Measurements from ENCODE around the gene CPXM2. TPM values are rescaled to one million over a fixed set of nuclear protein-coding genes. Genes with fewer than 3 reads are reported as not detected.

CPXM2 gene
- total RNA-seq, 2 donors from 2014 or later: 1.4 to 1.9 TPM

- no peak overlapping the region for H3K4me3 Mint-ChIP-seq
- H3K4me1 ChIP-seq (ENCODE audit: control insufficient read depth, insufficient read depth, low read length): no peaks in the 10 kb centered on the region
- 94 to 95% methylated on average over 6 to 9 of the region's 9 CpGs for WGBS, 2 experiments (ENCODE audit: insufficient coverage in 1 of 2, insufficient read length in 1 of 2)
- no peak overlapping the region for H3K27ac Mint-ChIP-seq
- no peaks in the 10 kb centered on the region for H3K36me3 ChIP-seq (ENCODE audit: control insufficient read depth, insufficient read depth, low read length)
- H3K4me3 ChIP-seq (ENCODE audit: low read length): no peak overlapping the region
- H3K9me3 Mint-ChIP-seq: no peaks in the 10 kb centered on the region
- H3K27me3 Mint-ChIP-seq (ENCODE audit: insufficient read depth): peaks cover 12% of the 10 kb centered on the region
- H3K9ac ChIP-seq (ENCODE audit: extremely low read depth, low read length, poor library complexity, severe bottlenecking): no peak overlapping the region
- H3K9me3 ChIP-seq (ENCODE audit: control insufficient read depth, low read length): no peaks in the 10 kb centered on the region
- H3K27me3 ChIP-seq (ENCODE audit: control insufficient read depth, insufficient read depth, low read length, poor library complexity, severe bottlenecking): no peaks in the 10 kb centered on the region
- TF ChIP-seq CTCF (conservative IDR thresholded peaks at IDR 0.05): no peak
- no peak for DNase-seq
- H3K4me1 Mint-ChIP-seq: no peaks in the 10 kb centered on the region
- H3K36me3 Mint-ChIP-seq (ENCODE audit: low read depth): no peaks in the 10 kb centered on the region
- no peak overlapping the region for H3K27ac ChIP-seq (ENCODE audit: low read depth, low read length)
Observed at GRCh38 chr10:123911866-123912265, 20.3 kb upstream of the CPXM2 start.

GRCh38 chr10:123909866-123910265 is 18.3 kb upstream of the CPXM2 start:
- Mint-ChIP-seq H3K27ac (no peak overlapping the region), H3K36me3 (ENCODE audit: low read depth) (no peaks in the 10 kb centered on the region), H3K27me3 (ENCODE audit: insufficient read depth) (peaks cover 7% of the 10 kb centered on the region), H3K4me3 (no peak overlapping the region), H3K9me3 (no peaks in the 10 kb centered on the region), H3K4me1 (no peaks in the 10 kb centered on the region)
- no peak for TF ChIP-seq CTCF (conservative IDR thresholded peaks at IDR 0.05)
- H3K27ac ChIP-seq (ENCODE audit: low read depth, low read length): no peak overlapping the region
- H3K9ac ChIP-seq (ENCODE audit: extremely low read depth, low read length, poor library complexity, severe bottlenecking): no peak overlapping the region
- H3K4me3 ChIP-seq (ENCODE audit: low read length): no peak overlapping the region
- no peaks in the 10 kb centered on the region for H3K4me1 ChIP-seq (ENCODE audit: control insufficient read depth, insufficient read depth, low read length)
- H3K27me3 ChIP-seq (ENCODE audit: control insufficient read depth, insufficient read depth, low read length, poor library complexity, severe bottlenecking): no peaks in the 10 kb centered on the region
- WGBS, 2 experiments (ENCODE audit: insufficient coverage in 1 of 2, insufficient read length in 1 of 2): 91 to 100% methylated on average over 6 to 8 of the region's 8 CpGs
- H3K9me3 ChIP-seq (ENCODE audit: control insufficient read depth, low read length): no peaks in the 10 kb centered on the region
- no peak for DNase-seq
- no peaks in the 10 kb centered on the region for H3K36me3 ChIP-seq (ENCODE audit: control insufficient read depth, insufficient read depth, low read length)

- no peak overlapping the region for H3K27ac Mint-ChIP-seq
- H3K27me3 Mint-ChIP-seq (ENCODE audit: insufficient read depth): peaks cover 10% of the 10 kb centered on the region
Observed at GRCh38 chr10:123909426-123909825, 17.8 kb upstream of the CPXM2 start.

More at GRCh38 chr10:123909426-123909825, 17.8 kb upstream of the CPXM2 start:
- Mint-ChIP-seq H3K4me3 (no peak overlapping the region), H3K9me3 (no peaks in the 10 kb centered on the region), H3K36me3 (ENCODE audit: low read depth) (no peaks in the 10 kb centered on the region), H3K4me1 (no peaks in the 10 kb centered on the region)
- Histone ChIP-seq H3K9me3 (ENCODE audit: control insufficient read depth, low read length) (no peaks in the 10 kb centered on the region), H3K4me3 (ENCODE audit: low read length) (no peak overlapping the region), H3K4me1 (ENCODE audit: control insufficient read depth, insufficient read depth, low read length) (no peaks in the 10 kb centered on the region), H3K27ac (ENCODE audit: low read depth, low read length) (no peak overlapping the region), H3K36me3 (ENCODE audit: control insufficient read depth, insufficient read depth, low read length) (no peaks in the 10 kb centered on the region), H3K9ac (ENCODE audit: extremely low read depth, low read length, poor library complexity, severe bottlenecking) (no peak overlapping the region), H3K27me3 (ENCODE audit: control insufficient read depth, insufficient read depth, low read length, poor library complexity, severe bottlenecking) (no peaks in the 10 kb centered on the region)
- no peak for TF ChIP-seq CTCF (conservative IDR thresholded peaks at IDR 0.05)
- DNase-seq: no peak
- 89 to 92% methylated on average over 5 of the region's 5 CpGs for WGBS, 2 experiments (ENCODE audit: insufficient coverage in 1 of 2, insufficient read length in 1 of 2)

Measured in endodermal cell (in vitro differentiated cells).